ENCODE data around the gene ARMC9.

GRCh38 chr2:231360881-231361371 lies 162.5 kb downstream of the ARMC9 start:
- no peak for TF ChIP-seq ZFP3 (CRISPR knock-in tag; IDR thresholded peaks at IDR 0.05)
- no peak for TF ChIP-seq ZFP30 (CRISPR knock-in tag; IDR thresholded peaks at IDR 0.05)
- no peak for TF ChIP-seq TOX (CRISPR knock-in tag; IDR thresholded peaks at IDR 0.05; ENCODE audit: borderline replicate concordance)
- TF ChIP-seq OSR1 (CRISPR knock-in tag; IDR thresholded peaks at IDR 0.05), result no peak
- TF ChIP-seq RARB (CRISPR knock-in tag; IDR thresholded peaks at IDR 0.05), result no peak
- no peak for TF ChIP-seq ESRRG (CRISPR knock-in tag; IDR thresholded peaks at IDR 0.05)
